ENCODE results near the gene DDX24.
"Not testable (repeated sequence)": the region's sequence is repeated elsewhere in the genome, so short reads cannot be mapped to it uniquely, and the experiment has no call there.

DDX24 gene

DNA sequence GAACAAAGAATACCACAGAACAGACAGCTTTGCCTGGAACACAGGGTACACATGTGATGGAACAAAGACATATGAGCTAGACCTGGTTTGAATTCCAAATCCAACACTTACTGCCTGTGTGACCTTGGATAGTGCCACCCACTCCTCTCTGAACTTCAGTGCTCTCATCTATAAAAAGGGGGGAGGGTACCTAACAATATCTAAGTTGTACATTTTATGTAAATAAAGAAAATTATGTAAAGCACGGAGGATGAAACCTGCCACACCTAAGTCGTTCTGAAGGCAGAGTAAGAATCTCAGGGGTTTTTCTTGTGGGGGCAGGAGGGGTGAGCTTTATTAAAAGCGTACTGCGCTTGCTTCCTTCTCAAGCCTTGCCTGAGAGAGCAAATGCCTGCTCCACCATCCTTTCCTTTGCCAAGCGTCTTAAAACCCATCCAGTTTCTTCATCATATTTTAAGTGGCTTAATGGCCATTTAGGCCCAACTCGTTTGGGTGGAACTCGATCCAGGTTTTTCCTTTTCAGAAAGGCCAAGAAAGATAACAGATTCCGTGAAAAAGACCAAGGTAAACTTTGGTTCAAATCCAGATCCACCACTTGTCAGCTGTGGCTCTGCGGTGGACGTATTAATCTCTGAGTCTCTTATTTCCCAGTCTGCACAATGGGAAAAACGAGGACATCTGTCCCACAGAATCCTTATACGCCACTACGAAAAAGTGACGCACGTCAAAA lies 946 bp downstream of the DDX24 start:
- DNase-seq (ENCODE audit: extremely low spot score): no peak
- TF ChIP-seq, protein P1, sequence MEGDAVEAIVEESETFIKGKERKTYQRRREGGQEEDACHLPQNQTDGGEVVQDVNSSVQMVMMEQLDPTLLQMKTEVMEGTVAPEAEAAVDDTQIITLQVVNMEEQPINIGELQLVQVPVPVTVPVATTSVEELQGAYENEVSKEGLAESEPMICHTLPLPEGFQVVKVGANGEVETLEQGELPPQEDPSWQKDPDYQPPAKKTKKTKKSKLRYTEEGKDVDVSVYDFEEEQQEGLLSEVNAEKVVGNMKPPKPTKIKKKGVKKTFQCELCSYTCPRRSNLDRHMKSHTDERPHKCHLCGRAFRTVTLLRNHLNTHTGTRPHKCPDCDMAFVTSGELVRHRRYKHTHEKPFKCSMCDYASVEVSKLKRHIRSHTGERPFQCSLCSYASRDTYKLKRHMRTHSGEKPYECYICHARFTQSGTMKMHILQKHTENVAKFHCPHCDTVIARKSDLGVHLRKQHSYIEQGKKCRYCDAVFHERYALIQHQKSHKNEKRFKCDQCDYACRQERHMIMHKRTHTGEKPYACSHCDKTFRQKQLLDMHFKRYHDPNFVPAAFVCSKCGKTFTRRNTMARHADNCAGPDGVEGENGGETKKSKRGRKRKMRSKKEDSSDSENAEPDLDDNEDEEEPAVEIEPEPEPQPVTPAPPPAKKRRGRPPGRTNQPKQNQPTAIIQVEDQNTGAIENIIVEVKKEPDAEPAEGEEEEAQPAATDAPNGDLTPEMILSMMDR (IDR thresholded peaks at IDR 0.05; ENCODE audit: control extremely low read depth, extremely low read depth, low read depth, missing control alignments): no peak
- CTCF ChIA-PET: interaction anchor here (1.0 to 5.5 kb wide), 5 partner anchors 13 to 56 kb away, joined by 3 to 25 read pairs (median 4); no protein-coding TSS in a partner anchor
- POLR2A ChIA-PET: interaction anchor here (1.0 to 2.1 kb wide), 2 partner anchors 23 to 57 kb away, joined by 3 to 8 read pairs; no protein-coding TSS in a partner anchor

DNA sequence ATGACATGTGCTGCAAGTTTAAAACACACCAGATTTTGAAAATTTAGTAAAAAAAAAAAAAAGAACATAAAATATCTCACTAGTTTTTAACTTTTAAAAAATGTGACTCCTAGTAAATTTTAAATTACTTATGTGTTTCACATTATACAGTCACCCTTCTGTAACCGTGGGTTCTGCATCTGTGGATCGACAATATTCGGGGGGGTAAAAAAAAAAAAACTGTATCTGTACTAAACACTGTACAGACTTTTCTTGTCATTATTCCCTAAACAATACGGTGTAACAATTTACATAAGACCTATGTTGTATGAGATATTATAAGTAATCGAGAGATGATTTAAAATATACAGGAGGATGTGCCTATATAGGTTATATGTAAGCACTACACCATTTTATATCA lies 3.2 kb downstream of the DDX24 start:
- TF ChIP-seq, protein P1 (IDR thresholded peaks at IDR 0.05; ENCODE audit: control extremely low read depth, extremely low read depth, low read depth, missing control alignments): no peak
- ChIA-PET CTCF (interaction anchor here (5.5 kb wide), 1 partner anchor 42 kb away, joined by 25 read pairs; no protein-coding TSS in a partner anchor), POLR2A (no interaction called here)
- DNase-seq (ENCODE audit: extremely low spot score): no peak

DNA sequence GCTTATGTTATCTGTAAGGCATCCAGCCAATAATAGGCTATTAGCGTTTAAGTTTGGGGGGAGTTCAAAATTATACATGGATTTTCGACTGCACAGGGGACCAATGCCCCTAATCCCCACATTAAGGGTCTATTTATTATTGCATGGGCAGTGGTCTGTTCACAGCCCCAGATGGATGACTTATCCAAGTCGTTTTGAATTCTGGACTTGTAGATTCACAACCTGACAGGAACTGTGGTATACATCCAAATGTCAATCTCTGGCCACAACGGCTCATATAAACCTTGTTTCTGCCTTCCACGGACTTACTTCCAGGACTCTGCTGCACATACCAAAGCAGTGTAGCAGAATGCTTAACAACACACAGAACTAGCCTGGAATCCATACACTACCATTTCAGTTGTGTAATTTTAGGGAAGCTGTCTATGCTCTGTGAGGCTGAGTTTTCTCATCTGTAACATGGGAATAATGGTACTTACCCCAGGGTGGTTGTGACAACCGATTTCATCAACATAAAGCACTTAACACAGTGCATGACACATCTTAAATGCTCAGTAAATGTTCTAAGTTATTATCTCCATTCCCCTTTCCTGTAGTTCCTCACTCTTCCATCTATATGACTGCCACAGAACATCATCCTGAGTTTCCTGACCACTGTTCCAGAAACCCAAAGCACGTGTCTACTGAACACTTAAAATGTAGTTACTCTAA lies 3.7 kb downstream of the DDX24 start:
- TF ChIP-seq, protein P1 (IDR thresholded peaks at IDR 0.05; ENCODE audit: control extremely low read depth, extremely low read depth, low read depth, missing control alignments): no peak
- no peak for DNase-seq (ENCODE audit: extremely low spot score)
- POLR2A ChIA-PET: no interaction called here
- CTCF ChIA-PET: interaction anchor here (5.5 kb wide), 1 partner anchor 41 kb away, joined by 25 read pairs; no protein-coding TSS in a partner anchor

DNA sequence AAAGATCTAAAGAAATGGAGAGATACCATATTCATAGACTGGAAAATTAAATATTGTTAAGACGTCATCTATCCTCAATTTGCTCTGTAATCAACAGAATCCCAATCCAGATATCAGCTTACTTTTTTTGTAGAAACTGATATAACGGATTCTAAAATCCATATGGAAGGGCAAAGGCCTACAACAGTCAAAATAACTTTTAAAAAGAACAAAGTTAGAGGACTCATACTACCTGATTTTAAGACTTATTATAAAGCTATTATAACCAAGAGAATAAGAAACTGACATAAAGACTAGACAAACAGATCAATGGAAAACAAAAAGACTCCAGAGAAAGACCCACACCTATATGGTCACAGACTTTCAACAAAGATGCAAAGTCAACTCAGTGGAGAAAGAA lies 6.0 kb downstream of the DDX24 start:
- ChIA-PET POLR2A (interaction anchor here (1.0 kb wide), 1 partner anchor 10 kb away, joined by 3 read pairs; no protein-coding TSS in a partner anchor), CTCF (interaction anchor here (1.0 to 1.6 kb wide), 2 partner anchors 62 to 135 kb away, joined by 3 to 4 read pairs; no protein-coding TSS in a partner anchor)
- no peak for DNase-seq (ENCODE audit: extremely low spot score)
- TF ChIP-seq, protein P1 (IDR thresholded peaks at IDR 0.05; ENCODE audit: control extremely low read depth, extremely low read depth, low read depth, missing control alignments): no peak

DNA sequence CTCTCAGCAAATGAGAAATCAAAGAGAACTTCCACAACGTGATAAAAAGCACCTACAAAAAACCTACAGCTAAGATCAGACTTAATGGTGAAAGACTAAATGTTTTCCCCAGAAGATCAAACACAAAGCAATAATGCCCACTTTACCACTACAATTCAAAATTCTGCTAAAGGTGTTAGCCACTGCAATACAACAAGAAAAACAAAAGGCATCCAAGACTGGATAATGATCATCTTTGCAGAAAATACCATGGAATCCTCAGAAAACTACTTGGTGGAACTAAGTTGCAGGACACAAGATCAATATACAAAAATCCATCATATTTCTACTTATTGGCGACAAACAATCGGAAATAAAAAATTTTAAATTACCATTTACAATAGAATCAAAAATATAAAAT lies 6.5 kb downstream of the DDX24 start:
- no peak for DNase-seq (ENCODE audit: extremely low spot score)
- ChIA-PET CTCF (interaction anchor here (1.0 to 1.6 kb wide), 2 partner anchors 62 to 135 kb away, joined by 3 to 4 read pairs; no protein-coding TSS in a partner anchor), POLR2A (interaction anchor here (1.0 kb wide), 1 partner anchor 10 kb away, joined by 3 read pairs; no protein-coding TSS in a partner anchor)
- TF ChIP-seq, protein P1 (IDR thresholded peaks at IDR 0.05; ENCODE audit: control extremely low read depth, extremely low read depth, low read depth, missing control alignments): no peak

DNA sequence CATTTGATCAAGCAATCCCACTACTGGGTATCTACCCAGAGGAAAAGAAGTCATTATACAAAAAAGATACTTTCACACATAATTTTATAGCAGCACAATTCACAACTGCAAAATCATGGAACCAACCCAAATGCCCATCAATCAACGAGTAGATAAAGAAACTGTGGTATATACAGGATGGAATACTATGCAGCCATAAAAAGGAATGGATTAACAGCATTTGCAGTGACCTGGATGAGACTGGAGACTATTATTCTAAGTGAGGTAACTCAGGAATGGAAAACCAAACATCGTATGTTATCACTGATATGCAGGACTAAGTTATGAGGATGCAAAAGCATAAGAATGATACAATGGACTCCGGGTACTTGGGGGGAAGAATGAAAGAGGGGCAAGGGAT lies 8.9 kb downstream of the DDX24 start:
- DNase-seq (ENCODE audit: extremely low spot score); CTCF ChIA-PET; POLR2A ChIA-PET: not testable (repeated sequence)

Data from GM10248 (cell line).